AG20443 (cell line): ENCODE results near the gene DSCAML1.

ENCODE experiments used
- DNase-seq: peaks from one replicate; pipeline ENCODE4 v3.0.0; 2012; ENCODE audit warnings: low spot score, mixed read lengths

Gene DSCAML1

DNA sequence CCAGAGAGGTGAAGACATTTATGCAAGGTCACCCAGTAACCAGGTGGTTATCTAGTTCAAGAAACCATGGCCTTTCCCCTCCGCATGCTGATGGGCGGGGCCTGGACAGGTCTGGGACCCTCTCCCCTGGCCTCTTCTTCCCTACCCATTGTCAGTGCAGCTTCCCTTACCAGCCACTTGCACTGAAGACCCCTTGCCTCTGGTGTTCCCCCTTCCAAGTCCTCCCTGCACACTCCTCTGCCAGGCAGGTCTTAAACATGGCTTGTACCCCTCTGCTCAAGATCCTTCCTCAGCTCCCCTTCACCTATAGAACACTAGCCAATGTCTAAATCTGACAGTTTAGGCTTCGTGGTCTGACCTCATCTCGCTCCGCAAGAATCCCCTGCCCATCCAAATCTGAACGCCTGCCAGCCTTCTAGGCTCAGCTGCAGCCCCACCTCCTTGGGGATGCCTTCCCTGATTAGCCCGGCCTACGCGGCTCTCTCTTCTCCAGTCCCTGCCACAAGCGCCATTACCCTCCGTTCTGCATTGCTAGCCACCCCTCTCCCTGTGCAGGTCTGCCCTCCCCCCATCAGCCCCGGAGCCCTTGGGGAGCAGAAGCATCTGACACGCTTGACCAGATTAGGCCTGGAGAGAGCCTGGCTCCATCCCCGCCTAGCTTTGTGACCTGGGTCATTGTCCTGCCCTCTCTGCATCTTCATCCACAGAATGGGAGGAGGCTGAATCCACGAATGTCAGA, 213.8 kb downstream of the DSCAML1 start:
- peak; percentile 29 for DNase-seq

DNA sequence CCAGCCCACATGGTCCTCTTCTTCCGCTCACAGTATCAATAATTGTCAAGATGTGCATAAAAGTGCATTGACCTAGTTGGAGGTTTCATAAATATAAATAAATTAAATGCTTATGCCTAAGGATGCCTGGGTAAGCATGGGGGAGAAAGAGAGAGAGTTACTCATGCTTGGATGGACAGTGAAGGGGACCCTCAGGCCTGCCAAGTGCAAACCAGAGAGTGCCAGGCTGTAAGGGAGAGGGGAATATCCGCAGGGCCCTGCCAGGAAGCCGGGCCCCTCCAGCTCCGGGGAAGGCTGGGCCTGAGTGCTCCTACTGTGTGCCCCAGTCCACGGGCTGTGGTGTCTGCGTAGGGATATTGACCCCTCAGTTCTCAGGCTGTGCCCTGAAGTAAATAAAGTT, 214.6 kb downstream of the DSCAML1 start:
- DNase-seq, result no peak

DNA sequence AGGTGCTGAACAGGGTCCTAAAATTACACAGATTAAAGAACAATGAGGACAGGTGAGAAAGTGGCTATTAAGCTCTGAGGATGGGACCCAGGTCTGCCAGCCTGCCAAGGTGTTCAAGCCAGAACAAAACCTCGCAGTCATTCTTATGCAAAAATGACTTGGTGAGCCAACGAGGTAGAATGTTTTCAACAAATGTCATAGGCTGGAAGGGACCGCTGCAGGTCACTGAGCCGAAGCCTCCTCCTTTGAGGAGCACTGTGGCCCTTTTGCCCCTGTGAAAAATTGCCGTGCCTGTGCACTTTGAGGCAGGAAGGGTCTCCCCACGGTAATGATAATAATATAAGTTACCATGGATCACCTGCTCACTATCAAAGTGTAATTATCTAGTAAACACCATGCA, 216.2 kb downstream of the DSCAML1 start:
- no peak for DNase-seq

DNA sequence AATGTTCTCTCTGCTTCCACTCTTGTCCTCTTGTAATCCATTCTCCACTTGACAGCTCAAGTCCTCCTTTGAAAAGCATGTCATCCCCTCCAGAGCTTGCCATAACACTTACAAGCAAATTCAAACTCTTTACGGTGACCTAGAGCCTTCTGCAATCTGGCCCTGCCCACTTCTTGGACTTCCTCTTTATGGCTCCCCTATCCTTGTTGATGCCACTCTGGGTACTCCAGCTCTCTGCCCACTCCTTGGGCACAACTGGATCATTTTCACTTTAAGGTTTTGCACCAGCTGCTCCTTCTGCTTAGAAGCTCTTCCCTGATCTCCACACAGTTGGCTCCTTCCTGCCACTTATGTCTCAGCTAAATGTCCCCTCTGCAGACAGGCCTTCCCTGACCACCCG, 217.9 kb downstream of the DSCAML1 start:
- DNase-seq, result no peak

DNA sequence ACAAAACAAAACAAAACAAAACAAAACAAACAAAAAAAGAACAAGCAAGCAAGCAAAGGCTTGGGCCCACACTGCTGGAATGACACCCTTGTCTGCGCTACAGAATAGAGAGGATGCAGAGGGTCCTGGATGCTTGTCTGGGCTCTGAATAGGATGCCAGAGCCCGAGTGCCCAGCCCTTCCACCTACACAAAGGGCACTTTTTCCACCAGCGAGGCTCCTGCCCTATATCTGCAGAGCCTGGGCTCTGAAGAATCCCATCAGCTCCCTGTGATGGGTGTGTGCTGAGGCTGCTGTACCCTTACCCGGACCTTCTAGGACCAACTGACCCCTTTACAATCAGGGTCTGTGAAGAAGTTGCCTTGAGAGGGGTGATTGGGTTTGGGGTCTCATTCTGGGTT, 221.2 kb downstream of the DSCAML1 start:
- no peak for DNase-seq

DNA sequence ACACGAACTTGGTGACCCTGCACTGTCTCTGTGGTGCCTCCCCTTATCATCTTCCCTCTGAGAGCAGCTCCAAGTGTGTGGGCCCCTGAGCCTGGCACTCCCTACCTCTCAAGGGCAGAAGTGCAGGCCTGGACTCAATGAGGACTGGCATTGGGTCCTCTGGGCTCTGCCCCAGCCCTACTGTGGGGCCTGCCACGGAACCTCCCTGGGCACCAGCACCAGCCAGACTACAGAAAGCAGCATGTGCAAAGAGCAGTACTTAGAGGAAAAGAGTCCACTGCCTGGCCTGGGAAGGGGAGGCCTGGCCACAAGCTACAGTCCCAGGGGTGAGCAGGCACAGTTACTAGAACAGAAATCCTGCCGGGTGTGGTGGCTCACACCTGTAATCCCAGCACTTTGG, 222.5 kb downstream of the DSCAML1 start:
- DNase-seq, result no peak

DNA sequence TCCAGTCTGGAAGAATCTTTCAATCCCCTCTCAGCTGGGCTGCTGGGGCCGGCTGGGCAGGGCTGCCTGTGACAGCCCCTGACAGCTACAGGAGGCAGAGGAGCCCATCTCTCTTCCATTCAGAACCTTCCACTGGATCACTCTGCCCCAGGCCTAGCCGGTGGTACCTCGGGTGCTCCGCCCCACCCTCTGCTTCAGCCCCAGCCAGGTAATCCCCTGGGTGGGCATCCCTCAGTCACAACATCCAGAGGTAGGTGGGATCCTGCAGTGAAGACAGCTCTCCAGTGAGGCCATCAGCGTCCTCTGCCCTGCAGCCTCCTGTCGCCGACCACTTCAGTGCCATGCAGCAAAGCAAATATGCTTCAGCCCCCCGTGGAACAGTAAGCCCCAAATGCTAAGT, 223.7 kb downstream of the DSCAML1 start:
- no peak for DNase-seq

DNA sequence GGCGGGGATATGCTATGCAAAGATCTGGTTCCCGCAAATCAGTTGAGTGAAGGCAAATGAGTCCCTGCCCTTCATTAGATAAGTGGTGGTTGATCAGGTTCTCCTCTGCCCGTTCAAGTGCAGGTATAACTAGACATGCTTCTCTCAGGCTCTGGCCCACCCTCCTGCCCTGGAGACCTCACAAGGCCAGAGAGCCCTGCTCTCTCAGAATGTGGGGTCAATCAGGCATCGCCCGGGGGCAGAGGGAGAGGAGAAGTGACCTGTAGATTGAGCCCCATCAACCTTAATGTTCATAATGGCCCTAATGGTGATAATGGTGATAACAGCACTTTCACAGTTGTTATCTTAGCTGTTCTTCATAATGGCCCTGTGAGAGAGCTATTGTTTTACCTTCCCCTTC, 224.3 kb downstream of the DSCAML1 start:
- DNase-seq, result no peak

DNA sequence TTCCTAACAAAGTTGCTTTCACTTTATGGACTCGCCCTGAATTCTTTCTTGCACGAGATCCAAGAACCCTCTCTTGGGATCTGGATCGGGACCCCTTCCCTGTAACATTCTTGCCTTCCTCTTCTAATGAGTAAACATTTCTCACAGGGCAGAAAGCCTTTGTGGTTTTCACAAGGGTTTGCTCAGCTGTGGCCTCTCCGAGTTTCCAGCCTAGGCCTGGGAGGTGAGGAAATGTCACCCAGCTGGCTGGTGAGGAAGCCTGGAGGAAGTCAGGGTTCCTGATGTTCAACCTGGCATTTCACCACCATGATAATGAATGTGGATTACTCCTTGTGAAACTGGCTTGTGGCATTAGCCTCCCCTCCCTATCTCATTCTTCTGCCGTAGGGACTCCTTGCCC, 224.9 kb downstream of the DSCAML1 start:
- no peak for DNase-seq

DNA sequence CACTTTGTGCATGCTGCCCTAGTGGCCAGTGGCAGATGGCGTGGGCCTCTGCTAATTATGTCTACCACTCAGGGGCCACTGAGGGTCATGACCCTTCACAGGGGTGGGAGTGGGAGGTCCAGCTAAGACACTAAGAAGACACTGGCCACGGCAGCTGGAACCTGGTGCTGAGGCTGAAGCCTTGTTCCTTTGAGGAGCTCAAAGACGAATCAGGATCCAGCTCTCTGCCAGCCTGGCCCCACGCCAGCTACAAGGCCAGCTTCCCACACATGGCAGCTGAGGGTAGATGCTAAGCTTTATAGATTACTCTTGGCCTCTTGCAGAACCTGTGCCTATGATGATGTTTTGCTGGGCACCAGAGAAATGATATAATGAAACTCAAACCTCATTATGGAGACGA, 226.3 kb downstream of the DSCAML1 start:
- no peak for DNase-seq

DNA sequence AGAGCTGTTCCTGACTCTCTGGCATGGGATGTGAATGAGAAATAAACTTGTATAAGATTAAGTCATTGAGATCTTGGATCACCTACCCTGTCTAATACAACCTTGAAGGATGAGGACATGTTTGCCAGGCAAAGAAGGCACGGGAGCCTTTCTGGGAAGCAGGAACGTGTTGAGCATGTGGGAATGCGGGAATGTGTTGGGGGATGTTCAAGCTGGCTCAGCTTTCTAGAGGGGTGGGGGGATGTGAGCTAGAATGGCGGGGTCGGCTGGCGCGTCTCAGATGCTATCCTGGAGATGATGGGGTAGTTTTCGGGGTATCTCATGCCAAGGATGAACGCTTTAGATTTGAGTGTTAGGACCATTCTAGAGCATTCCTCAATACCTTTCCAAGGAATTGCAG, 227.1 kb downstream of the DSCAML1 start:
- DNase-seq, result no peak

DNA sequence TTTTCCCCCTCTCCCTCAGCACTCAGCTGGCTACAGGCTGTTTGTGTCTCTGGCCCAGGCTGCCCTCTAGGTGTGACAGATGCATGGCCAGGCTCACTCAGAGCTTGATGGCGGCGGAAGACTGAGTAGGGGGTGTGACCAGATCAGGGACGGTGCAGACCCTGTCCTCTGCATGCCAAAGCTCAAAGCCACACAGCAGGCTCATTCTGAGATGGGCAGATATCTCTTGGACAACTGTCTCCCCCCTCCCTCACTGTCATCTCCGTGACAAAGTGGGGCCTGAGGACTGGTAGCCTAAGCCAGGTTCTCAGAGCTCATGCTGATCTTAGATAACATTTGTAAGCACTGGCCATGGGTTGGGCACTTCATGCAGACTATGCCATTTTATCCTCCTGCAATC, 231.3 kb downstream of the DSCAML1 start:
- no peak for DNase-seq

DNA sequence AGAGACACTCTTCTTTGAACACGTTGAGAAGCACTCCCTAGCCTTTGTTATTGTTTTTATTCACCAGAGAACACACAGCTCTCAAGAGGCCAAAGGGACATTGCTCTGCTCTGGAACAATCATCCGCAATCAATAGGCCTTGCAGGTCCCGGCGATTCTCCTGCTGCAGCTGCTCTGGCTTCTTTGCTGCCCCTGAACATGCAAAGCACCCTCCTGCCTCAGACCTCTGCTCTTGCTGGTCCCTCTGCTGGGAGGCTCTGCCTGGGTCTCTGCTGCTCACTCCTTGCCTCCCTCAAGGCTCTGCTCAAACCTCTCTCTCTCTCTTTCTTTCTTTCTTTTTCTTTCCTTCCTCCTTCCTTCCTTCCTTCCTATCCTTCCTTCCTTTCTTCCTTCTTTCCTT, 232.7 kb downstream of the DSCAML1 start:
- DNase-seq, result no peak

DNA sequence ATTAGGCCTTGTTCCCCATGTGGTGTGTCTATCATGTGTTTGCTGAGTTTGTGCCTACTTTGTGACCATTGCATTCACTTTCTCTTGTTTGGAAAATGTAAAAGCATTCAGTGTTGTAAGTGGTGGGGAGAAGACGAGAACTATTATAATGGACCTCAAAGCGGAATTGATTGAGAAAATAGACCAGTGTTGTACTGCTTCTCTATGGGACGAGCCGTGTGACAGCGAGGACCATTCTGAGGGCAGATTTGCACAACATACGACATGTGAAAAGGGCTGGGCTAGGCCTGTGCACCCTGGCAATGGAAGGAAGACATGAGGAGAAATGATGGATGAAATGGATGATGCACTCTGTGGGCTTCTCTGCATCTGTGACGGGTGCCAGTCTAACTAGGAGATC, 233.5 kb downstream of the DSCAML1 start:
- no peak for DNase-seq

DNA sequence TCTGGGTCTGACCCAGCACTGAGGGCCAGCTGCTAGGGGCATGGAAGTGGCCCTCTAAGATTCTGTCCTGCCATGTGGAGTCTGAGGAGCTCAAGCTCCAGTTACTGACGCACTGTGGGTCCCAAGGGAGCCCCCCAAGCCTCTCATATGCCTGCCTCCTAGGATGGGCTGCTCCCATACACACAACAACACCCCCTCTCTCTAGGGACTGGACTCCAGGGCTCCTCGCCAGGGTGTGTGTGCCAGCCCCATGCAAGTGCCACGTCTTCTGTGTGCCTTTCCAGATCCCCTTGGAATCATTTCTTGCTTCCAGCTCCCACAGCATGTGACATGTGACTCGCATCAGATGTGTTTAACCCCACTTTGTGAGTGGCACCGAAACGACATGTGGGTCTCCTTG, 234.9 kb downstream of the DSCAML1 start:
- no peak for DNase-seq

DNA sequence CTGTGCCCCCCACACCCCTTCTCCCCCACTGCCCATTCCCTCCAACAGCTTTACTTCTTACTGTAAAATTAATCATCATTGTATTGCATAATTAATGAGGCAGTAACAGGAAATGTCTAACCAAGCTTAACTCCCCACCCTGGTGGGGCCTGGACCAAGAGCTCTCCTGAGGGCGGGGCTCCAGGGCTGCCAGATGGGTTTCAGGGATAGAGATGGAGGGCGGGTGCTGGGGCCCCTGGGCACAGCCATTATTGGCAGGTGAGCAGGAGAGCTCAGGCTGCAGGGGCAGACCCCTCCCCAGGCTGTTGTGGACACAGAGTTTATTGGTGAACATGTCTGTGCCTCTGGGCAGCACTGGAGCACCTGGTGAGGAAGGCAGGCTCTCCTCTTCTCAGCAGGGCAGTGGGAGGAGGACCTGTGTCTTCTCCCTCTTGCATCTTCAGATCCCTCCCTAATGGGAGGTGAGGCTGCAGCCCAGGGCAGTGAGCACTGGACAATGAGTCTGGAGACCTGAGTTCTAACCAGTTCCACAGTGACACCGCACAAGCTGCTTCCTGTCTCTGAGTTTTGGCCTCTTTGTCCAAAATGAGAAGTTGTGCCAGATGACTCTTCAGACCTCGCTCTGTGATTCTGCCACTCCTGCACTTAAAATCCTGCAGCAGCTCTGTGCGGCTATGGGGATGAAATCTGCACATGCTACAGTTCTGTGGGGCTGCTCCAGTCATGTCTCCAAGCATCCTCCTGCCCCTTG, 236.1 kb downstream of the DSCAML1 start:
- DNase-seq, result no peak

DNA sequence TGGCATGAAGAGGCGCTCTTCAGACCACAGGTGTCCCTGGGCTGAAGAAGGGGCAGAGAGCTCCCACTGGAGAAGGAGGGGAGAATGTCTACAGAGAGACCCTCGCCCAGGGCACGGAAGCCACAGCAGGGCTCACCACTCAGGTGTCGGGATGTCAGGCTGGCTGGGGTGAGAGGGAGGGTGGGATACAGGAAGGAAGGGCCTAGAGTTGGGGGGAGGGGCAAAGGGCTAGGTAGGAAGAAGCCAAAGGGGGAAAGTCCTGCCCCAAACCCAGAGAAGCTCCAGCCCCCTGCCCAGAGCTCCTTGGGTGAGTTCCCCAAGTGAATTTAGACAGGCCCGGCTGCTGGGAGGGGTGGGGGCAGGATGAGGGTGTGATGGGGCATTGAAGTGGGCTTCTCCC, 237.3 kb downstream of the DSCAML1 start:
- DNase-seq, result no peak

DNA sequence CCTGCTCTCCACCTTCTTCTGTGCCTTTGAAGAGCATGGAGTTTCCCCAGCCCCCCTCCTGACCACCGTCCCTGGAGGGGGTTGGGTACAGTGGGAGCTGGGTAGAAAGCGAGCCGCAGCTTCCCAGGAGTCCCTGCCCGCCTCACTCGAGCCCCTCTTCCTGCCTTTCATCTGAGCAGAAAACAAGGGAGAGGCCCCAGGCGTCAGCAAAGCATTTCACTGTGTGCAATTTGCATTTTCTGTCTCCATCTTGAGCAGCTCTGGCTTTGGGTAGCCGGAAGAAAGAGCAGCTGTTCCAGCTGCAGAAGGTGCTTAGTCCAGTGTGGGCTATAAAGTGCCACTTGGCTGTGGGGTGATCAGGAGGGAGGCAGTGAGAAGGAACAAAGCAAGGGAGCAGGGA, 239.7 kb downstream of the DSCAML1 start:
- DNase-seq, result no peak

DNA sequence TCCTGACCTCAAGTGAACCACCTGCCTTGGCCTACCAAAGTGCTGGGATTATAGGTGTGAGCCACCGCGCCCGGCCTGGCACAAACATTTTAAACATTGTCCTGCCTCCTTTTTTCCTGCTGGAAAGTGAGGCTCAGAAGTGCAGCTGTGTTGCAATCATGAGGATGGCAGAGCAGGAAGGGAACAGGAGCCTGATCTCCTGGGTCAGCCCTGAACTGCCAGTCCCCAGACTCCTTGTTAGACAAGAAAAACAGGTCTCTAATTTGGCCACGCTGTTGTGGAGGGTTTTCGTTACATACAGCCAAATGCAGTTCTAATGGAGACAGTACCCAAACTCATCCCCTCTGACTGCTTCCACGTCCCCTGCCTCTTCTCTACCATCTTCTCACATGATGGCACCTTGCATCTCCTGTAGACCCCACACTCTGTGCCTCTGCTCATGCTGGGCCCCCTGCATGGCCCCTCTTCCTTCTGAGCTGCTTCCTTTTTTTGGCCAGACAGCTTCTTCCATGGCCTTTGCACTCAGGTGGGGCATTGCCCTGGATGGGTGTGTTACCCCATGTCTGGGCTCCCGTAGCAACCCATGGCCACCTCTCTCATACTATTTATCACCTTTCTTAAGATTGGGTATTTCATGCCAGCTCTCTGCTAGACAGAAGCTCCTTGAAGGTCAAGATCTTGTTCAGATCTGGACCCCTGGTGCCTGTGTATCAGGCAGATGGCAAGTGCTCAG, 242.2 kb downstream of the DSCAML1 start:
- no peak for DNase-seq

DNA sequence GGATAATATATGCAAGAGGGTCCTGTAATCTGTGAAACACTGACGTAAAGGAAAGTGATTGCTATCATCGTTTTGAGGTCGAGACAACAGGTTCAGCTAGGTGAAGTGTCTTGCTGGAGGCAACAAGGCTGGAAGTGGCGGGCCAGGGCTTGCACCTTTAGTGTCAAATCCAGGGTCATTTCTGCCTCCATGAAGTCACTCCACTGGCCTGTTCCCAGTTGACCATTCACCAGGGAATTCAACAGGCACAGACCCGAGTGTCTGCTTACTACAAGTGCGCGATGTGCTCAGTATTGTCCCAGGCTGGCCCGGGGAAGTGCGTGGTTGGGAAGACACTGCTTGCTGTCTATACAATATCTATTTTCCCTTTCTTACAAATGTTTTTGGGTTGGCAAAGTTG, 244.4 kb downstream of the DSCAML1 start:
- no peak for DNase-seq

DNA sequence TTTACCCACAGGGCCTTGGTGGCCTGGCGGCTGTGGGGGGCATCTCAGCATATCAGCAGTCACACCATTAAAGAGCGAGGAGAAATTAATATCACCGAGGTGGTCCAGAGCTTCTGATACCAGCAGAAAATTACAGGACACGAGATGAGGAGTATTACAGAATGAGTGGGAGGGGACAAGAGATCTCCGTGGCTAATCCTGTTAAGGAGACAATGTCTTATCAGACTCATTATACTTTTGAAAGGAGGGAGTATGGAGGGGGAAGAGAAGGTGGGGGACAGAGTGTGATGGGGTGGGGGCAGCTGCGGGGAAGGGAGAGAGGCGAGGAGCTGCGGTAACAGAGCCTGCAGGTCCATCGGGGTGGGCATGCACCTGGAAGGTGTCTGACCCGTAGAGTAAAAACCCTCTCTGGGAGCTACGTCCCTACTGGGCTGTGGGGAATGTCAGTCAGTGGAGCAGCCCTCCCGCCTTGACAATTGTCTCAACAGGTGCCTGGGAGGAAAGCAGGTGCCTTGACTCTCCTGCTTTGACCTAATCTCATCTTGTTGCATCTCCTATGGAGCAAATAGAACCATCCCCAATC, 245.2 kb downstream of the DSCAML1 start:
- DNase-seq, result no peak

DNA sequence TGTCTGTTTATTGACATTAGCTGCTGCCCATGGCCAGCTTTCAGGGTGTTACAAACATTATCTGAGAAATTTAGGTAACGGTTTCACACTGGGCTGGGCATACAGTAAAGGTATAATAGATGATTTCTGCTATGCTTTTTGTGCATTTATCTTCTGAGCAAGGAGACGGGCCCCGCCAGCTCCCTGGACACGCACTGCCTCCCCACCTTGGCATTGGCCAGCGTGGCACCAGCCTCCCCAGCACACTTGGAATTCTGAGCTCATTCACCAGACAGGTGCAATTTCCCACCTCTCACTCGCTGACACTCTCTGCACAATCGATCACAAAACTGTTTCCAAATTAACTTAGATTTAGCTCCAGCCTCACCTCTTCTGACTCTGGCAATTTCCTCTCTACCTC, 246.6 kb downstream of the DSCAML1 start:
- DNase-seq, result no peak

DNA sequence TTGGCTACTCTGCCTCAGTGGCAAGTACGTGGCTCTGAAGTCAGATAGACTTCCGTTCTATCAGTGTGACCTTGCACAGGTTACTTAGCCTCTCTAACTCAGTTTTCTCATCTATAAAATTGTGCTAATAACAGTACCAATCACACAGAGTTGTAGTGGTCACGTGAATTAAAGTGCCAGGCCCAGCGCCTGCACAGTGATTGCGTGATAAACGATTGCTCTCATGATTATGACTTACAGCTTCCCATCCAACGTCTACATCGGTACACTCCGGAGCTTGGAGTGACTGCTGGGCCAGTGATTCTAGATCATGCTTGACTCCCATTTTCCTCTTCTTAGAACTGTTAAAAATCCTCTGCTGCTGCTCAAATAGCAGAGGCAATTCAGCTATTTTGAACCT, 247.6 kb downstream of the DSCAML1 start:
- DNase-seq, result no peak
